Panc1 (cell line): Measurements from ENCODE around the gene GRM7. TPM values are rescaled to one million over a fixed set of nuclear protein-coding genes. Genes with fewer than 3 reads are reported as not detected.

ENCODE experiments used
- ATAC-seq: fragments of 200-7000 bp; cut with Tn5 transposase; 2 replicates; pipeline ENCODE4 v1.9.1; 2020; ENCODE audit warnings: mild to moderate bottlenecking, moderate library complexity
- BruUV-seq: library from RNA; stranded (reverse); fragments of 400-500 nt; replicated peaks from 2 replicates; lab custom pipeline; 2021; lab: Mats Ljungman, UMichigan
- CTCF ChIA-PET: fragments of 300-600 bp; sonication (Branson Sonifier 250); formaldehyde crosslinking; loops from one replicate; lab custom pipeline; 2022; ENCODE audit warnings: antibody characterized with exemption; lab: Charles Lee
- POLR2A ChIA-PET: fragments of 300-600 bp; sonication (Branson Sonifier 250); formaldehyde crosslinking; loops from one replicate; lab custom pipeline; 2022; ENCODE audit warnings: antibody characterized with exemption; lab: Charles Lee
- DNase-seq: peaks from one replicate; pipeline ENCODE4 v3.0.0-alpha.2; 2010; ENCODE audit warnings: low read depth, low spot score
- H3K27ac ChIP-seq: 2 replicates; pipeline ENCODE4 v1.5.1; 2011; ENCODE audit warnings: mild to moderate bottlenecking, low read length, inconsistent platforms
- H3K27me3 ChIP-seq: fragments of 200-500 bp; sonication (Bioruptor generic); 2 replicates; pipeline ENCODE4 v1.6.0; 2014; ENCODE audit warnings: low read length, inconsistent platforms; ENCODE audit not compliant: control insufficient read depth, insufficient read depth
- H3K36me3 ChIP-seq: fragments of 200-500 bp; sonication (Bioruptor generic); 2 replicates; pipeline ENCODE4 v1.5.1; 2014; ENCODE audit warnings: inconsistent platforms, mild to moderate bottlenecking, low read length, moderate library complexity; ENCODE audit not compliant: control insufficient read depth, insufficient read depth
- H3K4me1 ChIP-seq: 2 replicates; pipeline ENCODE4 v1.5.1; 2011; ENCODE audit warnings: inconsistent platforms, mild to moderate bottlenecking, low read length, moderate library complexity; ENCODE audit not compliant: control insufficient read depth, insufficient read depth
- H3K4me3 ChIP-seq, 2 experiments: 2 replicates each; pipeline ENCODE4 v1.5.1; 2011 to 2012; ENCODE audit warnings: low read depth in 2 of 2, low read length in 2 of 2, mild to moderate bottlenecking in 2 of 2, inconsistent platforms in 1 of 2, moderate library complexity in 1 of 2
- H3K9me3 ChIP-seq: fragments of 200-500 bp; sonication (Bioruptor generic); 2 replicates; pipeline ENCODE4 v1.5.1; 2014; ENCODE audit warnings: low read depth, mild to moderate bottlenecking, inconsistent platforms, low read length, moderate library complexity; ENCODE audit not compliant: control insufficient read depth, insufficient read depth
- POLR2AphosphoS5 ChIP-seq: IDR thresholded peaks from 2 replicates; pipeline ENCODE4 v1.6.1; 2012; ENCODE audit warnings: mild to moderate bottlenecking, low read depth, low read length, moderate library complexity
- SIN3A ChIP-seq: IDR thresholded peaks from 2 replicates; pipeline ENCODE4 v1.6.1; 2012; ENCODE audit warnings: low read depth, mild to moderate bottlenecking, low read length, moderate library complexity, borderline replicate concordance; ENCODE audit not compliant: insufficient read depth
- TCF7L2 ChIP-seq: IDR thresholded peaks from 2 replicates; pipeline ENCODE4 v1.6.1; 2011; ENCODE audit warnings: mild to moderate bottlenecking, low read depth, low read length, inconsistent platforms
- in situ Hi-C: cut with HindIII; loops from 2 replicates; pipeline ENCODE4 v1.10.0; 2016; ENCODE audit warnings: low sequenced_read_pairs, low pct_unique_long_range_greater_than_20kb
- intact Hi-C: fragments of 100-400 bp; cut with micrococcal nuclease; formaldehyde crosslinking; loops from one replicate; pipeline ENCODE4 v1.10.0; 2022; ENCODE audit not compliant: unreplicated experiment
- total RNA-seq: library from RNA; stranded (reverse); gene quantifications from one replicate; pipeline ENCODE4 v1.2.1, GENCODE V29; 2021; ENCODE audit not compliant: unreplicated experiment
- TF ChIP-seq, protein P1 (sequence below): fragments of 450-650 bp; IDR thresholded peaks from 2 replicates; pipeline ENCODE4 v1.5.1; 2017; ENCODE audit warnings: mild to moderate bottlenecking
- TF ChIP-seq, protein P2 (sequence below), 2 experiments: IDR thresholded peaks; 2 replicates each; pipeline ENCODE4 v1.6.1; 2011 to 2012; ENCODE audit warnings: low read depth in 2 of 2, control low read depth in 1 of 2, low read length in 1 of 2, mild to moderate bottlenecking in 1 of 2, moderate library complexity in 1 of 2; ENCODE audit not compliant: insufficient read depth in 1 of 2

GRM7 gene
- total RNA-seq, 1 experiment from 2014 or later: not detected

DNA sequence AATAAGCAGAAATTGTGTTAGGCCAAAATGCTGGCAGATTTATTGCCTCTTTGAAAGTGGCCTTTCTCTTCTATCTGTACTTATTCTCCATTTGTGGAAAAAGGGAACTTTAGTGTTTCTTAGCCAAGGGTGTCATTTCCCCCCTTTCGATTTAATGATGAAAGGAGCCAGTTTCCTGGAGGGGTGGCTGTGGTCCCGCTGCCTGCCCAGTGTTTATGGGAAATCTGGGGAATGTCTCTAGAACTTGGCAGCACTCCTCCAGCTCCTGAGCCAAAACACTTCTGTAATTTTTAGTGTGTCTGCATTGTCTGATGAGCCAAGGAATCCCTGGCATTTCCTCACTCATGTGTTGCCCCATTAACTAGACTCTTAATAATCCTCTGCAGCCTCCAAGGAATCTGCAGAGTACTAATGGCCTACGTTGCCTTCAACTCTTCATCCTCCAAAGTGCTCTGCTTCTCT lies 448.8 kb downstream of the GRM7 start:
- ChIA-PET POLR2A (no interaction called here), CTCF (no interaction called here)
- intact Hi-C loops: no loop called here
- Histone ChIP-seq H3K4me3 (no peak overlapping the region), H3K4me1 (no peaks in the 10 kb centered on the region), H3K27ac (no peak overlapping the region), H3K27me3 (no peaks in the 10 kb centered on the region), H3K36me3 (no peaks in the 10 kb centered on the region), H3K9me3 (no peaks in the 10 kb centered on the region)
- ATAC-seq (no peak), DNase-seq (no peak)
- no TSS peak for BruUV-seq
- TF ChIP-seq TCF7L2 (no peak), SIN3A (no peak), POLR2AphosphoS5 (no peak)
- TF ChIP-seq, protein P1, sequence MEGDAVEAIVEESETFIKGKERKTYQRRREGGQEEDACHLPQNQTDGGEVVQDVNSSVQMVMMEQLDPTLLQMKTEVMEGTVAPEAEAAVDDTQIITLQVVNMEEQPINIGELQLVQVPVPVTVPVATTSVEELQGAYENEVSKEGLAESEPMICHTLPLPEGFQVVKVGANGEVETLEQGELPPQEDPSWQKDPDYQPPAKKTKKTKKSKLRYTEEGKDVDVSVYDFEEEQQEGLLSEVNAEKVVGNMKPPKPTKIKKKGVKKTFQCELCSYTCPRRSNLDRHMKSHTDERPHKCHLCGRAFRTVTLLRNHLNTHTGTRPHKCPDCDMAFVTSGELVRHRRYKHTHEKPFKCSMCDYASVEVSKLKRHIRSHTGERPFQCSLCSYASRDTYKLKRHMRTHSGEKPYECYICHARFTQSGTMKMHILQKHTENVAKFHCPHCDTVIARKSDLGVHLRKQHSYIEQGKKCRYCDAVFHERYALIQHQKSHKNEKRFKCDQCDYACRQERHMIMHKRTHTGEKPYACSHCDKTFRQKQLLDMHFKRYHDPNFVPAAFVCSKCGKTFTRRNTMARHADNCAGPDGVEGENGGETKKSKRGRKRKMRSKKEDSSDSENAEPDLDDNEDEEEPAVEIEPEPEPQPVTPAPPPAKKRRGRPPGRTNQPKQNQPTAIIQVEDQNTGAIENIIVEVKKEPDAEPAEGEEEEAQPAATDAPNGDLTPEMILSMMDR: no peak
- TF ChIP-seq, protein P2, sequence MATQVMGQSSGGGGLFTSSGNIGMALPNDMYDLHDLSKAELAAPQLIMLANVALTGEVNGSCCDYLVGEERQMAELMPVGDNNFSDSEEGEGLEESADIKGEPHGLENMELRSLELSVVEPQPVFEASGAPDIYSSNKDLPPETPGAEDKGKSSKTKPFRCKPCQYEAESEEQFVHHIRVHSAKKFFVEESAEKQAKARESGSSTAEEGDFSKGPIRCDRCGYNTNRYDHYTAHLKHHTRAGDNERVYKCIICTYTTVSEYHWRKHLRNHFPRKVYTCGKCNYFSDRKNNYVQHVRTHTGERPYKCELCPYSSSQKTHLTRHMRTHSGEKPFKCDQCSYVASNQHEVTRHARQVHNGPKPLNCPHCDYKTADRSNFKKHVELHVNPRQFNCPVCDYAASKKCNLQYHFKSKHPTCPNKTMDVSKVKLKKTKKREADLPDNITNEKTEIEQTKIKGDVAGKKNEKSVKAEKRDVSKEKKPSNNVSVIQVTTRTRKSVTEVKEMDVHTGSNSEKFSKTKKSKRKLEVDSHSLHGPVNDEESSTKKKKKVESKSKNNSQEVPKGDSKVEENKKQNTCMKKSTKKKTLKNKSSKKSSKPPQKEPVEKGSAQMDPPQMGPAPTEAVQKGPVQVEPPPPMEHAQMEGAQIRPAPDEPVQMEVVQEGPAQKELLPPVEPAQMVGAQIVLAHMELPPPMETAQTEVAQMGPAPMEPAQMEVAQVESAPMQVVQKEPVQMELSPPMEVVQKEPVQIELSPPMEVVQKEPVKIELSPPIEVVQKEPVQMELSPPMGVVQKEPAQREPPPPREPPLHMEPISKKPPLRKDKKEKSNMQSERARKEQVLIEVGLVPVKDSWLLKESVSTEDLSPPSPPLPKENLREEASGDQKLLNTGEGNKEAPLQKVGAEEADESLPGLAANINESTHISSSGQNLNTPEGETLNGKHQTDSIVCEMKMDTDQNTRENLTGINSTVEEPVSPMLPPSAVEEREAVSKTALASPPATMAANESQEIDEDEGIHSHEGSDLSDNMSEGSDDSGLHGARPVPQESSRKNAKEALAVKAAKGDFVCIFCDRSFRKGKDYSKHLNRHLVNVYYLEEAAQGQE (IDR thresholded peaks at IDR 0.05; ENCODE audit: insufficient read depth in 1 of 2, low read depth in 2 of 2, low read length in 1 of 2): no peak
- in situ Hi-C loops: no loop called here

DNA sequence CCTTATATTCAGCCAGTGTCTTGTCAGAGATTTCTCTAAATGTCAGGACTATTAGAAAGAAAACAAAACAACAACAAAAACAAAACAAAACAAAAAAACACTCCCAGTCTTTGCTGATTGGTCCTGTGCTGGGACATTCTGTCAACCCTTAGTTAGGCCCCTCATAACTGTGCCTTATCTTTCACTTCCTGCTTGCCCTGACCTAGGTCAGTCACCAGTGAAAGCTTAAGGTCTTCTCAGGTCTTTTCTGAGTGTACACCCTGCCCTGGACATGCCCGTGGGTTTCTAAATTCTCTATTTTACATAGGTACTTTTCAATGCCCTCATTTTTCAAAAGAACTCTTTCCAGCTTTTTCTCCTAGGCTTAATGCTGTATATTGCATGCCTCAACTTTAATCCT lies 454.1 kb downstream of the GRM7 start:
- DNase-seq (no peak), ATAC-seq (no peak)
- in situ Hi-C loops: no loop called here
- Histone ChIP-seq H3K27me3 (no peaks in the 10 kb centered on the region), H3K4me1 (no peaks in the 10 kb centered on the region), H3K27ac (no peak overlapping the region), H3K4me3 (no peak overlapping the region), H3K9me3 (no peaks in the 10 kb centered on the region), H3K36me3 (no peaks in the 10 kb centered on the region)
- ChIA-PET POLR2A (no interaction called here), CTCF (no interaction called here)
- intact Hi-C loops: no loop called here
- BruUV-seq: no TSS peak
- TF ChIP-seq POLR2AphosphoS5: no peak
- TF ChIP-seq, protein P1: no peak
- TF ChIP-seq, protein P2 (IDR thresholded peaks at IDR 0.05; ENCODE audit: insufficient read depth in 1 of 2, low read depth in 2 of 2, low read length in 1 of 2): no peak
- TF ChIP-seq SIN3A: no peak
- no peak for TF ChIP-seq TCF7L2
